HCT116 (cell line): ENCODE data around the gene ERGIC3. TPM values are rescaled to one million over a fixed set of nuclear protein-coding genes. Genes with fewer than 3 reads are reported as not detected.

Experiments
- ATAC-seq: fragments of 200-7000 bp; cut with Tn5 transposase; 2 replicates; pipeline ENCODE4 v1.9.1; 2020; ENCODE audit warnings: mild to moderate bottlenecking, moderate library complexity
- BruUV-seq: library from RNA; stranded (reverse); fragments of 400-500 nt; replicated peaks from 2 replicates; lab custom pipeline; 2021; lab: Mats Ljungman, UMichigan
- CTCF ChIA-PET: fragments of 300-600 bp; sonication (Branson Sonifier 250); formaldehyde crosslinking; loops from one replicate; lab custom pipeline; 2021; ENCODE audit warnings: antibody characterized with exemption; lab: Charles Lee
- POLR2A ChIA-PET: fragments of 300-600, 350-600 bp; sonication (Branson Sonifier 250); formaldehyde crosslinking; loops from one replicate; lab custom pipeline; 2021; ENCODE audit warnings: antibody characterized with exemption; lab: Charles Lee
- RAD21 ChIA-PET, 2 experiments: fragments of 300-600 bp; sonication (Branson Sonifier 250); formaldehyde crosslinking; loops; one replicate each; lab custom pipeline; 2023; ENCODE audit warnings: low total read pairs in 2 of 2; ENCODE audit not compliant: uncharacterized antibody in 2 of 2, unreplicated experiment in 2 of 2, low non-redundant PET in 1 of 2; lab: Charles Lee
- DNase-seq: peaks from one replicate; pipeline ENCODE4 v3.0.0-alpha.2; 2010; ENCODE audit warnings: low read depth, low spot score
- H2AFZ ChIP-seq: fragments of 200-600 bp; shearing (Covaris generic), sonication (generic); 2 replicates; pipeline ENCODE4 v1.6.1; 2017; ENCODE audit warnings: low read depth, mixed run types, mixed read lengths, antibody characterized with exemption, low read length; ENCODE audit not compliant: poor library complexity, severe bottlenecking
- H3K27ac ChIP-seq: 2 replicates; pipeline ENCODE4 v1.5.1; 2012; ENCODE audit warnings: low read depth, low read length
- H3K27me3 ChIP-seq: fragments of 200-600 bp; sonication (generic); 2 replicates; pipeline ENCODE4 v1.6.1; 2016; ENCODE audit warnings: mixed run types, low read length, mixed read lengths; ENCODE audit not compliant: insufficient read depth
- H3K36me3 ChIP-seq, 2 experiments: fragments of 200-500 bp in 1 of 2; fragments of 200-600 bp in 1 of 2; sonication (Bioruptor generic) in 1 of 2; sonication (generic) in 1 of 2; 2 replicates each; pipeline versions ENCODE4 v1.5.1 to v1.6.1; 2014 to 2016; ENCODE audit warnings: low read length in 2 of 2, inconsistent platforms in 1 of 2, mixed read lengths in 1 of 2, mixed run types in 1 of 2; ENCODE audit not compliant: insufficient read depth in 2 of 2, control insufficient read depth in 1 of 2
- H3K4me1 ChIP-seq, 2 experiments: fragments of 200-600 bp in 1 of 2; sonication (generic) in 1 of 2; 2 replicates each; pipeline versions ENCODE4 v1.5.1 to v1.6.1; 2012 to 2017; ENCODE audit warnings: low read length in 2 of 2, inconsistent platforms in 1 of 2, mild to moderate bottlenecking in 1 of 2, mixed read lengths in 1 of 2, mixed run types in 1 of 2, moderate library complexity in 1 of 2; ENCODE audit not compliant: insufficient read depth in 2 of 2, control insufficient read depth in 1 of 2
- H3K4me2 ChIP-seq: fragments of 200-600 bp; sonication (generic); 2 replicates; pipeline ENCODE4 v1.6.1; 2017; ENCODE audit warnings: mixed run types, low read length, mixed read lengths
- H3K4me3 ChIP-seq, 2 experiments: fragments of 200-600 bp in 1 of 2; sonication (generic) in 1 of 2; replicated peaks in 1 of 2; 2 replicates each; pipeline ENCODE4 v1.5.1; 2011 to 2016; ENCODE audit warnings: low read length in 2 of 2, control low read depth in 1 of 2, low read depth in 1 of 2, mild to moderate bottlenecking in 1 of 2, mixed read lengths in 1 of 2, mixed run types in 1 of 2
- H3K79me2 ChIP-seq: fragments of 200-600 bp; sonication (generic); 2 replicates; pipeline ENCODE4 v1.6.1; 2017; ENCODE audit warnings: mild to moderate bottlenecking, mixed run types, low read length, moderate library complexity, mixed read lengths; ENCODE audit not compliant: insufficient read depth
- H3K9ac ChIP-seq: fragments of 200-600 bp; sonication (generic); 2 replicates; pipeline ENCODE4 v1.6.1; 2016; ENCODE audit warnings: low read length, mixed read lengths
- H3K9me2 ChIP-seq: fragments of 200-600 bp; sonication (generic), shearing (Covaris generic); 2 replicates; pipeline ENCODE4 v1.6.1; 2017; ENCODE audit warnings: mixed run types, mild to moderate bottlenecking, moderate library complexity; ENCODE audit not compliant: insufficient read depth
- H3K9me3 ChIP-seq, 2 experiments: fragments of 200-500 bp in 1 of 2; fragments of 200-600 bp in 1 of 2; sonication (Bioruptor generic) in 1 of 2; sonication (generic) in 1 of 2; 2 replicates each; pipeline ENCODE4 v1.6.1; 2014 to 2017; ENCODE audit warnings: low read length in 2 of 2, mixed read lengths in 2 of 2, inconsistent platforms in 1 of 2, low read depth in 1 of 2, mild to moderate bottlenecking in 1 of 2, mixed run types in 1 of 2, moderate library complexity in 1 of 2; ENCODE audit not compliant: control insufficient read depth in 1 of 2, insufficient read depth in 1 of 2
- H4K20me1 ChIP-seq: fragments of 200-600 bp; sonication (generic), shearing (Covaris generic); 2 replicates; pipeline ENCODE4 v1.6.1; 2017; ENCODE audit warnings: mixed run types, mild to moderate bottlenecking, moderate library complexity; ENCODE audit not compliant: insufficient read depth
- CBX3 ChIP-seq: IDR thresholded peaks from 2 replicates; pipeline ENCODE4 v1.6.1; 2012; ENCODE audit warnings: low read depth
- CEBPB ChIP-seq: IDR thresholded peaks from 2 replicates; pipeline ENCODE4 v1.6.1; 2012; ENCODE audit warnings: low read depth
- EZH2phosphoT487 ChIP-seq: fragments of 200-600 bp; IDR thresholded peaks from 2 replicates; pipeline ENCODE4 v1.6.1; 2018; ENCODE audit warnings: antibody characterized with exemption, borderline replicate concordance
- FOSL1 ChIP-seq: IDR thresholded peaks from 2 replicates; pipeline ENCODE4 v1.6.1; 2012; ENCODE audit warnings: low read depth
- JUND ChIP-seq: IDR thresholded peaks from 2 replicates; pipeline ENCODE4 v1.6.1; 2012
- POLR2A ChIP-seq: IDR thresholded peaks from 2 replicates; pipeline ENCODE4 v1.7.0; 2011; ENCODE audit warnings: borderline replicate concordance; ENCODE audit not compliant: insufficient read depth, insufficient read length; ENCODE audit errors: extremely low read depth
- POLR2AphosphoS5 ChIP-seq: IDR thresholded peaks from 2 replicates; pipeline ENCODE4 v1.6.1; 2011; ENCODE audit warnings: mild to moderate bottlenecking, low read depth, low read length, moderate library complexity
- RAD21 ChIP-seq: IDR thresholded peaks from 2 replicates; pipeline ENCODE4 v1.6.1; 2012; ENCODE audit warnings: low read depth, mild to moderate bottlenecking
- SIN3A ChIP-seq: IDR thresholded peaks from 2 replicates; pipeline ENCODE4 v1.6.1; 2012; ENCODE audit warnings: low read depth
- SP1 ChIP-seq: IDR thresholded peaks from 2 replicates; pipeline ENCODE4 v1.6.1; 2012; ENCODE audit warnings: low read depth
- SRF ChIP-seq: IDR thresholded peaks from 2 replicates; pipeline ENCODE4 v1.6.1; 2012; ENCODE audit warnings: low read depth
- YY1 ChIP-seq: IDR thresholded peaks from 2 replicates; pipeline ENCODE4 v1.6.1; 2011; ENCODE audit warnings: low read length, low read depth, moderate library complexity, mild to moderate bottlenecking; ENCODE audit not compliant: insufficient replicate concordance; ENCODE audit errors: extremely low read depth
- ZFX ChIP-seq: fragments of 450-650 bp; IDR thresholded peaks from 2 replicates; pipeline ENCODE4 v1.6.1; 2017
- ZNF274 ChIP-seq: fragments of 200-500 bp; sonication (Bioruptor generic); IDR thresholded peaks from 2 replicates; pipeline ENCODE4 v1.6.1; 2014; ENCODE audit warnings: mild to moderate bottlenecking, low read depth, low read length, inconsistent platforms
- intact Hi-C: fragments of 100-400 bp; cut with micrococcal nuclease; formaldehyde crosslinking; loops from 2 replicates; pipeline ENCODE4 v1.10.0; 2022
- total RNA-seq: library from RNA; stranded (reverse); gene quantifications from one replicate; pipeline ENCODE4 v1.2.1, GENCODE V29; 2021; ENCODE audit not compliant: unreplicated experiment
- TF ChIP-seq, protein P1 (sequence below), 3 experiments: fragments of 200-600 bp in 1 of 3; sonication (generic) in 1 of 3; IDR thresholded peaks in 2 of 3; conservative IDR thresholded peaks in 1 of 3; 2 replicates each; pipeline ENCODE4 v1.5.1; 2012 to 2017; ENCODE audit warnings: low read depth in 2 of 3, low read length in 2 of 3, antibody characterized with exemption in 1 of 3, borderline replicate concordance in 1 of 3, control low read depth in 1 of 3, mild to moderate bottlenecking in 1 of 3, mixed read lengths in 1 of 3, mixed run types in 1 of 3, moderate library complexity in 1 of 3; ENCODE audit not compliant: insufficient read depth in 1 of 3
- TF ChIP-seq, protein P2 (sequence below): IDR thresholded peaks from 2 replicates; pipeline ENCODE4 v1.6.1; 2012
- TF ChIP-seq, protein P3 (sequence below): IDR thresholded peaks from 2 replicates; pipeline ENCODE4 v1.6.1; 2012

Gene ERGIC3
- total RNA-seq, 1 experiment from 2014 or later: 229 TPM

DNA sequence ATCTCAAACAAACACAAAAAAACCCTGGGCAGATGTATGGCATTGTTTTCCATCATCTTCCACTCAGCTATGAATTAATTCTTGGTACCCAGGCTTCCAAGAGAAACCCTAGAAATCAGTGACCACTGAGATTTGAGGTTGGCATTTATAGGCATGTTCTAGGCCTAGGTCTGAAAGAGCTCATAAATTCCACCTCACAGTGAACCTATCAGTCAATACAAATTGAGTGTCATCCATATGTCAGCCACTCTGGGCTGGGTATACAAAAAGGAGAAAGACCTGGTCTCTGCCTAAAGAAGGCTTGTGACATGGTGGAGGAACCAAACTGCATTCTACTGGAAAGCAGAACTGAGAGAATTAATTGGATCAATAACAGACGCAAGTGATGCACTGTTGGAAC, 42.6 kb upstream of the ERGIC3 start:
- H3K4me3 ChIP-seq: no peak overlapping the region
- H3K79me2 ChIP-seq: no peaks in the 10 kb centered on the region
- no peaks in the 10 kb centered on the region for H3K9me3 ChIP-seq
- RAD21 ChIA-PET: no interaction called here
- no TSS peak for BruUV-seq
- no peak for TF ChIP-seq ZFX
- TF ChIP-seq, protein P1, sequence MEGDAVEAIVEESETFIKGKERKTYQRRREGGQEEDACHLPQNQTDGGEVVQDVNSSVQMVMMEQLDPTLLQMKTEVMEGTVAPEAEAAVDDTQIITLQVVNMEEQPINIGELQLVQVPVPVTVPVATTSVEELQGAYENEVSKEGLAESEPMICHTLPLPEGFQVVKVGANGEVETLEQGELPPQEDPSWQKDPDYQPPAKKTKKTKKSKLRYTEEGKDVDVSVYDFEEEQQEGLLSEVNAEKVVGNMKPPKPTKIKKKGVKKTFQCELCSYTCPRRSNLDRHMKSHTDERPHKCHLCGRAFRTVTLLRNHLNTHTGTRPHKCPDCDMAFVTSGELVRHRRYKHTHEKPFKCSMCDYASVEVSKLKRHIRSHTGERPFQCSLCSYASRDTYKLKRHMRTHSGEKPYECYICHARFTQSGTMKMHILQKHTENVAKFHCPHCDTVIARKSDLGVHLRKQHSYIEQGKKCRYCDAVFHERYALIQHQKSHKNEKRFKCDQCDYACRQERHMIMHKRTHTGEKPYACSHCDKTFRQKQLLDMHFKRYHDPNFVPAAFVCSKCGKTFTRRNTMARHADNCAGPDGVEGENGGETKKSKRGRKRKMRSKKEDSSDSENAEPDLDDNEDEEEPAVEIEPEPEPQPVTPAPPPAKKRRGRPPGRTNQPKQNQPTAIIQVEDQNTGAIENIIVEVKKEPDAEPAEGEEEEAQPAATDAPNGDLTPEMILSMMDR (IDR thresholded peaks at IDR 0.05 in 2 of 3, conservative IDR thresholded peaks at IDR 0.05 in 1 of 3; ENCODE audit: borderline replicate concordance in 1 of 3, insufficient read depth in 1 of 3, low read depth in 2 of 3, low read length in 2 of 3): no peak
- TF ChIP-seq POLR2AphosphoS5: no peak
- TF ChIP-seq SIN3A: no peak
- no peak for TF ChIP-seq CBX3
- TF ChIP-seq, protein P2, sequence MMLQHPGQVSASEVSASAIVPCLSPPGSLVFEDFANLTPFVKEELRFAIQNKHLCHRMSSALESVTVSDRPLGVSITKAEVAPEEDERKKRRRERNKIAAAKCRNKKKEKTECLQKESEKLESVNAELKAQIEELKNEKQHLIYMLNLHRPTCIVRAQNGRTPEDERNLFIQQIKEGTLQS: no peak
- TF ChIP-seq EZH2phosphoT487: no peak
- TF ChIP-seq SP1: no peak
- H3K27me3 ChIP-seq: no peaks in the 10 kb centered on the region
- CTCF ChIA-PET: no interaction called here
- no peaks in the 10 kb centered on the region for H3K4me1 ChIP-seq
- ATAC-seq (no peak), DNase-seq (no peak)
- no peak overlapping the region for H3K9ac ChIP-seq
- no peaks in the 10 kb centered on the region for H4K20me1 ChIP-seq
- intact Hi-C loops: no loop called here
- no peak overlapping the region for H3K4me2 ChIP-seq
- POLR2A ChIA-PET: no interaction called here
- no peak overlapping the region for H2AFZ ChIP-seq
- H3K36me3 ChIP-seq: peaks cover 34 to 40% of the 10 kb centered on the region in 2 experiments; a peak in 3 of 4 replicates
- H3K27ac ChIP-seq: no peak overlapping the region
- H3K9me2 ChIP-seq: no peaks in the 10 kb centered on the region

DNA sequence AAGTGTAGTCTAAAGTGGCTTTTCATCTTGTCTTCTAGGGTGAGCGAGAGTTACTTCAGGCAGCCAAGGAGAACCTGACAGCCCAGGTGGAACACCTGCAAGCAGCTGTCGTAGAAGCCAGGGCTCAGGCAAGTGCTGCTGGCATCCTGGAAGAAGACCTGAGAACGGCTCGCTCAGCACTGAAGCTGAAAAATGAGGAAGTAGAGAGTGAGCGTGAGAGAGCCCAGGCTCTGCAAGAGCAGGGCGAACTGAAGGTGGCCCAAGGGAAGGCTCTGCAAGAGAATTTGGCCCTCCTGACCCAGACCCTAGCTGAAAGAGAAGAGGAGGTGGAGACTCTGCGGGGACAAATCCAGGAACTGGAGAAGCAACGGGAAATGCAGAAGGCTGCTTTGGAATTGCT, 39.5 kb upstream of the ERGIC3 start:
- H3K9ac ChIP-seq: no peak overlapping the region
- no peaks in the 10 kb centered on the region for H3K27me3 ChIP-seq
- no peaks in the 10 kb centered on the region for H4K20me1 ChIP-seq
- no peak for ATAC-seq
- POLR2A ChIA-PET: no interaction called here
- peaks cover 20 to 38% of the 10 kb centered on the region in 2 experiments; a peak in 3 of 4 replicates for H3K36me3 ChIP-seq
- intact Hi-C loops: no loop called here
- BruUV-seq: TSS peak; percentile 51
- no peak overlapping the region for H3K27ac ChIP-seq
- no peak for DNase-seq
- H3K9me2 ChIP-seq: no peaks in the 10 kb centered on the region
- no peaks in the 10 kb centered on the region for H3K79me2 ChIP-seq
- CTCF ChIA-PET: no interaction called here
- H3K9me3 ChIP-seq: no peaks in the 10 kb centered on the region
- H3K4me2 ChIP-seq: no peak overlapping the region
- RAD21 ChIA-PET: no interaction called here
- H2AFZ ChIP-seq: no peak overlapping the region
- no peak overlapping the region for H3K4me3 ChIP-seq
- peaks cover 0 to 14% of the 10 kb centered on the region in 2 experiments; a peak in 2 of 4 replicates for H3K4me1 ChIP-seq
- TF ChIP-seq SRF: no peak
- no peak for TF ChIP-seq RAD21
- TF ChIP-seq CEBPB: no peak
- no peak for TF ChIP-seq YY1
- no peak for TF ChIP-seq ZNF274
- TF ChIP-seq FOSL1: no peak
- no peak for TF ChIP-seq JUND
- TF ChIP-seq, protein P3, sequence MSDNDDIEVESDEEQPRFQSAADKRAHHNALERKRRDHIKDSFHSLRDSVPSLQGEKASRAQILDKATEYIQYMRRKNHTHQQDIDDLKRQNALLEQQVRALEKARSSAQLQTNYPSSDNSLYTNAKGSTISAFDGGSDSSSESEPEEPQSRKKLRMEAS: no peak
- TF ChIP-seq POLR2AphosphoS5: no peak
- TF ChIP-seq EZH2phosphoT487: no peak
- TF ChIP-seq POLR2A: no peak
